GM18502 (cell line): ENCODE results near the gene WDCP.
A peak's percentile ranks its signal among the peaks of the same experiment; 100 is the strongest.
"Not testable (repeated sequence)": the region's sequence is repeated elsewhere in the genome, so short reads cannot be mapped to it uniquely, and the experiment has no call there.

Experiments used
- ATAC-seq: cut with Tn5 transposase; IDR thresholded peaks from one replicate; pipeline ENCODE4 v1.9.1; 2021; ENCODE audit warnings: mild to moderate bottlenecking; ENCODE audit not compliant: unreplicated experiment, poor library complexity

WDCP gene, protein sequence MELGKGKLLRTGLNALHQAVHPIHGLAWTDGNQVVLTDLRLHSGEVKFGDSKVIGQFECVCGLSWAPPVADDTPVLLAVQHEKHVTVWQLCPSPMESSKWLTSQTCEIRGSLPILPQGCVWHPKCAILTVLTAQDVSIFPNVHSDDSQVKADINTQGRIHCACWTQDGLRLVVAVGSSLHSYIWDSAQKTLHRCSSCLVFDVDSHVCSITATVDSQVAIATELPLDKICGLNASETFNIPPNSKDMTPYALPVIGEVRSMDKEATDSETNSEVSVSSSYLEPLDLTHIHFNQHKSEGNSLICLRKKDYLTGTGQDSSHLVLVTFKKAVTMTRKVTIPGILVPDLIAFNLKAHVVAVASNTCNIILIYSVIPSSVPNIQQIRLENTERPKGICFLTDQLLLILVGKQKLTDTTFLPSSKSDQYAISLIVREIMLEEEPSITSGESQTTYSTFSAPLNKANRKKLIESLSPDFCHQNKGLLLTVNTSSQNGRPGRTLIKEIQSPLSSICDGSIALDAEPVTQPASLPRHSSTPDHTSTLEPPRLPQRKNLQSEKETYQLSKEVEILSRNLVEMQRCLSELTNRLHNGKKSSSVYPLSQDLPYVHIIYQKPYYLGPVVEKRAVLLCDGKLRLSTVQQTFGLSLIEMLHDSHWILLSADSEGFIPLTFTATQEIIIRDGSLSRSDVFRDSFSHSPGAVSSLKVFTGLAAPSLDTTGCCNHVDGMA

DNA sequence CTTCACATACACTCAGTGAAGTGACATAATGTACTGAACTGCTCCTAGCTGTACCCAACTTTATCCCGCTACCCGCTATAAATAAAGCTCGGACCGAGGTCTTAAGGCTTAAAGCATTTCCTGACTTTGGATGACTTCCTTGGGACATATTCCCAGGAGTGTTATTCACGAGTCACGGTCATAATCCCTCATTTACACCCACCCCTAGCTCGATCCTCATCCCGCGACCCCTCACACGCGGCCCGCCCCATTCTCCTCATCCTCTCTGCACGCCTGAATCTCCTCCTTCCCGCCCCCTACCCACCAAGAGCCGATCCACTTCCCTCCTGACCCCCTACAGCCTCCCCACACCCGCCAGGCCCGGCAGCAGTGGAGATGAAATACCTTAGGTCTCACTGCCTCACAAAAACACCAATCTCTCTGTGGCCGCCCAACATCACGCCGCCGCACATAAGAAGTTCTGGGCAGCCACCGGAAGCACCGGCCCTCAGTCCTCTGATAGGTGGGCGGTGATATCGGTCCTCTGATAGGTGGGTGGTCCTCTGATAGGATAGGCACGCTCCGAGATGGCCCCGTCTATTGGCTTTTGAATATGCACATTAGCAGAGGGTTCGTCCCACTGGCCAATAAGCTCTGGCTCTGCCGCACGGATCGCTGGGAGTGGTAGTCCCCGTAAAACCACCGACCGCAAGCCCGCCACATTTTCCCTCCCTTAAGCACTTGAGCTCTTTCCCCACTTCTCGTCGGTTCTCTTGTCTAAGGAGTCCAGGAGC, at the start of gene WDCP:
WDCP (minus strand) TSS at position 462 of the 773 bp plus-strand sequence. CDS start 7,897 bp downstream, outside the sequence.
- ATAC-seq, result peak; percentile 99

DNA sequence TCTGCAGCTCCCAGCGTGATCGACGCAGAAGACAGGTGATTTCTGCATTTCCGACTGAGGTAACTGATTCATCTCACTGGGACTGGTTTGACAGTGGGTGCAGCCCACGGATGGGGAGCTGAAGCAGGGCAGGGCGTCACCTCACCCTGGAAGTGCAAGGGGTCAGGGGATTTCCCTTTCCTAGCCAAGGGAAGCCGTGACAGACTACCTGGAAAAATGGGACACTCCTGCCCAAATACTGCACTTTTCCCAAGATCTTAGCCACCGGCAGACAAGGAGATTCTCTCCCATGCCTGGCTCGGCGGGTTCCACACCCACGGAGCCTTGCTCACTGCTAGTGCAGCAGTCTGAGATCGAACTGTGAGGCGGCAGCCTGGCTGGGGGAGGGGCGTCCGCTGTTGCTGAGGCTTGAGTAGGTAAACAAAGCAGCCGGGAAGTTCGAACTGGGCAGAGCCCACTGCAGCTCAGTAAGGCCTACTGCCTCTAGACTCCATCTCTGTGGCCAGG, 48.0 kb upstream of the WDCP start:
- not testable (repeated sequence) for ATAC-seq

DNA sequence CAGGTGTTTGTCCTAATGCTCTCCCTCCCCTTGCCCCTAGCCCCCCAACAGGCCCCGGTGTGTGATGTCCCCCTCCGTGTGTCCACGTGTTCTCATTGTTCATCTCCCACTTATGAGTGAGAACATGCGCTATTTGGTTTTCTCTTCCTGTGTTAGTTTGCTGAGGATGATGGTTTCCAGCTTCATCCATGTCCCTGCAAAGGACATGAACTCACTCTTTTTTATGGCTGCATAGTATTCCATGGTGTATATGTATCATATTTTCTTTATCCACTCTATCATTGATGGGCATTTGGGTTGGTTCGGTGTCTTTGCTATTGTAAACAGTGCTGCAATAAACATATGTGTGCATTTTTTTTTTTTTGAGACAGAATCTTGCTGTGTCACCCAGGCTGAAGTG, 46.1 kb upstream of the WDCP start:
- not testable (repeated sequence) for ATAC-seq

DNA sequence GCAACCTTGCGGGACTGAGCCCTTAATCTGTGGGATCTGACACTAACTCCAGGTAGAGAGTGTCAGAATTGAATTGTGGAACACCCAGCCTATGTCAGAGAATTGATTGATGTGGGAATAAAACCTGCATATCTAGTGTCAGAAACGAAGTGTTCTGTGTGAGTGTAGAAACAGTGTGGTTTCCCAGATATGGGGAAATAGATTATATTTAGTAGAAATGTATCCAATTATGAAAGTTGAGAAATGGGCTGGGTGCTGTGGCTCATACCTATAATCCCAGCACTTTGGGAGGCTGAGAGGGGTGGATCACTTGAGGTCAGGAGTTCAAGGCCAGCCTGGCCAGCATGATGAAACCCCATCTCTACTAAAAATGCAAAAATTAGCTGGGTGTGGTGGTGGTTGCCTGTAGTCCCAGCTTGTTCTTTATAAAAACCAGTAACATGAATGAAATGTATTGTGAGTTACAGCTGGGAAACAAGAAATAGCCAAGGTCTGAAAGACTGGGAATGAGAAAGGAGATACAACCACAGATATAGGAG, 41.7 kb upstream of the WDCP start:
- ATAC-seq, result no peak

DNA sequence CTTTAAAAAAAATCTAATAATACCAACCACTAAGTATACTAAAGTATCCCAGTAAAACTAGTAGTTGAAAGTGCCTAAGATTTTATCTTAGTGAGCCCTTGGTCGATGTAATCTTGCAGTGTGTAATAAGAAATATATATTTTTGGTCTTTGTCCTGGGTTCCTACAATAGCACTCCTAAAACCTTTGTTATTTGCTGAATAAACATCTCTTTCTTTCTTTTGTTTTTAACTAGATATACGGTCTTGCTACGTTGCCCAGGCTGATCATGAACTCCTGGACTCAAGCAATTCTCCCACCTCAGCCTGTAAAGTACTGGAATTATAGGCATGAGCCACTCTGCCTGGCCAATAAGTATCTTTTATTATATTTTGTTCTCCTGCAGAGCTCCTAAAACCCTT, 39.8 kb upstream of the WDCP start:
- no peak for ATAC-seq

DNA sequence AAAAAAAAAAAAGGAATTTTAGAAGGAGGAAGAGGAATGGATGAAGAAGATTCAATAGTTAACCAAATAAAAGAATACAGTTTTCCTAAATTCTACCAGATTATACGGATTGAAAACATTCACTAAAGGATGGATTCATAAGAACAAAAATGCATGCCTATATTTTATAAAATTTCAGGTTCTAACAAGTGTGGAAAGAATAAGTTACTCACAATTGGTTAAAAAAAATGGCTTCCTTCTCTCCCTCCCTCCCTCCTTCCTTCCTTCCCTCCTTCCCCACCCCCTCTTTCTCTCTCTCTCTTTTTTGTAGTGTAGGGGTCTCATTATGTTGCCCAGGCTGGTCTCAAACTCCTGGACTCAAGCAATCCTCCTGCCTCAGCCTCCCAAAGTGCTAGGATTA, 39.0 kb upstream of the WDCP start:
- no peak for ATAC-seq

DNA sequence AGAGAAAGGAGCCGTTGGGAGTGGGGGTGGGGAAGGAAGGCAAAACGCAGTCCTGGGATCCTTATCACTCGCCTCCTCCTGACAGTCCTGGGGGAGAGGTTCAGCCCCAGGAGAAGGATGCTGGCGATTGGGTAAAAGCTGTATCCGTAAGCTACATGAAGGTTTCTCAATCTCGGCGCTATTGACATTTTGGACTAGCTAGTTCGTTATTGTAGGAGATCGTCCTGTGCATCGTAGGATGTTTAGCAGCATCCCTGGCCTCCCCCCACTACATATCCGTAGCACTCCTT, 38.0 kb upstream of the WDCP start:
- ATAC-seq, result no peak

DNA sequence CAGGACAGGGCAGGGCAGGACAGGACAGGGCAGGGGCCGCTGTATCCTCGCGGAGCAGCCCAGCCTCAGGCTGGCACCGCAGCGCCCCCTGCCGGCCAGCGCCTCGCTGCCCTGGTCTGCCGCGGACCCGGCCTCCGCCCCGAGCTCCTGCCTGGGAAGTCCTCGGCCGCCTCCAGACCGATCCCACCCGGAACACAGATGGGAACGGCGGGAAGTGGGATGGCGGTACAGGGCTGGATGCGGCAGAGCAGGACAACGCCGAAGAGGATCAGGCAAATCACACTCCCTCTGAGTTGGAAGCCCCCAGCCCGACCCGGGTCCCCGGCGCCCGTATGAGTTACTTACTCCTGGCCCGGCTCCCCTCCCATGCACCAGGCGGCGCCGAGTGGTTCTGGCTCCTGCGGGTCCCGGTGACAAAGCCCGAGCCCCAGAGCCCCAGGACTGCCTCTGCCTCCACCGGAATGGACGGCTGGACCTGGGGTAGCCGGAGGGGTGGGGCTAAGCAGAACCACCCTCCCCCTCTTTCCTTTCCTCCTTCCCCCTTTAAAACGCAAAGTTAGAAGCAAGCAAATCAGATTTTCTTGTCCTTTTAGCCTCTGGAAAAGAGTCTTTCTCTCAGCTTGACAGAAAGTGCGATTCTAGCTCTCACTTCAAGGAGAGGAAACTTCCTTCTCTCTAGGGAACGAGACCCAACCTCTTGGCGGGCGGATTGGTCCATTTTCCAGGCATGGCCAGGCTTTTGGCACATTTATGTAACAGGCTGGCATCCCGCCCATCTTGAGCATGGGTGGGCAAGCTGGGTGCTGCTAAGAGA, 37.4 kb upstream of the WDCP start, which contains the start of gene TP53I3:
TP53I3 (minus strand) TSS at position 449 of the 814 bp plus-strand sequence. CDS start 508 bp downstream, outside the sequence.
- peak; percentile 74 for ATAC-seq

DNA sequence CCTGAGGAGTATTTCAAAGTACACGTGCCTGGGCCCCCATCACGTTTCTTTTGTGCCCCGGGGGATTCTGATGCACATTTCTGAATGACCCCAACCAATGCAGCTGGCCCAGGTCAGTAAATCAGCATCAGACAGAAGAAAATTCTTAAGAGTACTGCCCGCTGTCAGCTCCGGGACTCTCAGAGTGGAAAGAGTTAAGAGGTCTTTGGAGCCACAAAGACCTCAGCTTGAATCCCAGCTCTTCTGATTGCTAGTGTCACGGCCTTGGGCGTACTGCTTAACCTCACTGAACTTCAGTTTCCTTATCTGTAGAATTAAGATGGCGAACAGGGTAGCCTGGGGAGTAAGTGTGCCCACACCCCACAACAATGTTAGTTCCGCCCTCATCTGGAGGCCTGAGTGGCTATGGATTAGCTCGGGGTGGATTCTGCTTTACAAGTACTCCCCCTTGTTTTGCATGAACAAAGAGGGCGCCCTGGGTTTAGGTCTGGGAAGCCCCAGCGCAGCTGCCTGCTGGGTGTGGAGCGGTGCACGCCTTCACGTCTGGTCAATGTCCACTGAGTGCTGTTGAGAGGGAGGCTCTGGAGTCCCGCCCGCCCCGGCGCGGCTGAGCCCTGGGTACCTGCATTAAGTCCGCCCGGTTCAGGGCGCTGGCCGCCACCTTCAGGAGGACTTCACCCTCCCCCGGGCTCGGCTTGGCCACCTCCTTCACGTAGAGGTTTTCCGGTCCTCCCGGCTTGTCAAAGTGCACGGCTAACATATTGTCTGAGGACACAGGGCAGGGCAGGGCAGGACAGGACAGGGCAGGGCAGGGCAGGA, 36.6 kb upstream of the WDCP start:
- ATAC-seq, result peak; percentile 84

DNA sequence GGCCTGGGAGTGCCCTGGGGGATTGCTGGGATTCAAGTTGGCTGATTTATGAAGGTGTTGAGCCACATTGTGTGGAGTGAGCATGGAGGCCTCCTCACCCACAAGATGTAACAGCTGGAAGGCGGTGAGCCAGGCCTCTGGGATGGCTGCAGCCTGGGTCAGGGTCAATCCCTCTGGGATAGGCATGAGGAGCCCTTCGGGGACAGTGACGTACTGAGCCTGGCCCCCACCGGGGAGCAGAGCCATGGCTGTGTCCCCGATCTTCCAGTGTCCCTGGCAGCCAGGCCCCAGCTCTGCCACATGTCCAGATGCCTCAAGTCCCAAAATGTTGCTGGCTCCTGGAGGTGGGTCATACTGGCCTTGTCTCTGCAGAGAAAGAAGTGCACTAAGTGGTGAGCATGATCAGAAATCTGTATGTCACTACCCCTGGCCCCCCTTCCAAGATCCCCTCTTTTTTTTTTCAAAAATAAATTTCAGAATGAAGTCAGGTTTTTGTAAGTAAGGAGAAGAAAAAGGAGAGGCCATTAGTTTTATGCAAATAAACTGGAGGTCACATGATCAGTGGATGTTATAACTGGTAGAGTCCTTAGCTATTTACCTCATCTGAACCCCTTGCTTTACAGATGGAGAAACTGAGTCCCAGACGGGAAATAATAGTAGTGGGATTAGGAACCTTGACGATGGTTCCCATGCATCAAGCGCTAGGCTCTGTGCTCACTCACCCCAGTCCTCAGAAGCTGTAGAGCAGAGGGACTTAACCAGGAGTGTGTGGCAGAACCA, 35.8 kb upstream of the WDCP start:
- no peak for ATAC-seq

DNA sequence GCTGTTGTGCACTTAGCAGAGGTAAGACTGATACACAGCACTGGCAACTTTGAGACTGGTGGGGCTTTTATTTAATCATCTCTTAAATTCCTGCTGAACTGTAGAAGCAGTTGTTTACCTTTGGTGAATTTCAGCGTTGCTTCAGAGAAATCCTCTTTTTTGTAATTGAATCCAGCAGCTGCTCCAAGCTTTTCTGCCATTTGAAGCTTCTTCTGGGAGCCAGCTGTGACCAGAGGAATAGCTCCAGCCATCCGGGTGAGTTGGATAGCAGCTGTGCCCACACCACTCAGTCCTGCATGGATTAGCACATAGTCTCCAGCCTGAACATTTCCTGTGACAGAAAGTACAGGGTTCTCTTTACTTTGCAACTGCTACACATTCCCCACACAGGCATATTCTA, 33.5 kb upstream of the WDCP start:
- no peak for ATAC-seq

DNA sequence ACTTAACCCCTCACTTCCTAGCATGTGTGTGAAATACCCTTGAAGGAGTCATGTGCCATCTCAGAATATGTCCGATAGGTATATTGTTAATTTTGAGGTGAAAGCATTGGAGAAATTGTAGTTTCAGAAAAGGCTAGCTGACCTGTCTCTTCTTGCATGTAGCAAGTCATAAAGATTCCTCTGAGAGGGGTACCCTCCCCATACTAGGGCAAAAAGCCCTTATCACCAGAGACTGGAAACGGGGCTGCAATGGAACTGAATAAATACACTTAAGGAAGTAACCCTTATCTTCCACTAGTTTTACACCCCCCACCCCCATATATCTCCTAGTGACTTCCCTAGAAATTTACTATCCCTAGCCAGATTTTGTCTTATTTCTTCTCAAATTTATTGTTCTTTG, 30.7 kb upstream of the WDCP start:
- ATAC-seq, result no peak

DNA sequence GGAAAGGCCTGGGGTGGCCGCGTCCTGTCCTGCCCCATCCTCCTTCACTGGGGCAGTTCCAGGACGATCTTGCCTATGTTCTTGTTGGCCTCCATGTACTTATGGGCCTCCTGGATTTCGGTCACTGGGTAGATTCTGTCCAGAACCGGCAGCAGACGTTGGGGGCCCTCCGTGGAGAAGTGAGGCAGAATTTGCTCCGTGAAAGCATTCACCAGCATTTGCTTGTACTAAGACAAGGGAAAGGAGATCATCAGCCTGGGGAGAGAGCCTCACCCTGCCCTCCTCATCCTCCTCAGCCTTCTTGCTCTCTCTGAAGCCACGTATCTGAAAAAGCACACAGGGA, 30.3 kb upstream of the WDCP start:
- ATAC-seq, result no peak

DNA sequence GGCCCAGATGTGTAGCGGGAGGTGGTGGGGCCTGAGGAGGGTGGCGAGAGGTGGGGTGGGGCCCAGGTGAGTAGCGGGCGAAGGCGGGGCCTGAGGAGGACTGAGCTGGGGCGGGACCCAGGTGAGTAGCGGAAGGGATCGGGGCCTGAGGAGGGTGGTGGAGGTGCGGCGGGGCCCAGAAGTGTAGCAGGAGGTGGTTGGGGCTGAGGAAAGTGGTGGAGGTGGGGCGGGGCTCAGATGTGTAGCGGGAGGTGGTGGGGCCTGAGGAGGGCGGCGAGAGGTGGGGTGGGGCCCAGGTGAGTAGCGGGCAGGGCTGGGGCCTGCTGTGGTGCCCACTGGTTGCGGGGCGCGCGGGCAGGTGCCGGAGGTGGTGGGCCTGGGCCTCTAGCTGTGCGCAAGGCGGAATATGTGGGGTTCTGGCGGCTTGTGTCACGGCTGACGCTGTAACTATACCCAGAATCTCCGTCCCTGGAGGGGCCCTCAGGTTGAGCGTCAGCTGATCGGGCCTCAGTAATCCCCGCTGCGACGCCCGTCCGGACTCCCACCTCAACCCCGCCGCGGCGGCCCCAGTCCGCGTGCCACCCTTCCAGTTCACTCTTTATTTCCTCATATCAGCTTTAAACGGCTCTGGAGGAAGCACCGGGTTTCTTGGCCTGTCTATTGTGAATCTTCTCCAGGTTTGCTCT, 29.8 kb upstream of the WDCP start:
- peak; percentile 15 for ATAC-seq

DNA sequence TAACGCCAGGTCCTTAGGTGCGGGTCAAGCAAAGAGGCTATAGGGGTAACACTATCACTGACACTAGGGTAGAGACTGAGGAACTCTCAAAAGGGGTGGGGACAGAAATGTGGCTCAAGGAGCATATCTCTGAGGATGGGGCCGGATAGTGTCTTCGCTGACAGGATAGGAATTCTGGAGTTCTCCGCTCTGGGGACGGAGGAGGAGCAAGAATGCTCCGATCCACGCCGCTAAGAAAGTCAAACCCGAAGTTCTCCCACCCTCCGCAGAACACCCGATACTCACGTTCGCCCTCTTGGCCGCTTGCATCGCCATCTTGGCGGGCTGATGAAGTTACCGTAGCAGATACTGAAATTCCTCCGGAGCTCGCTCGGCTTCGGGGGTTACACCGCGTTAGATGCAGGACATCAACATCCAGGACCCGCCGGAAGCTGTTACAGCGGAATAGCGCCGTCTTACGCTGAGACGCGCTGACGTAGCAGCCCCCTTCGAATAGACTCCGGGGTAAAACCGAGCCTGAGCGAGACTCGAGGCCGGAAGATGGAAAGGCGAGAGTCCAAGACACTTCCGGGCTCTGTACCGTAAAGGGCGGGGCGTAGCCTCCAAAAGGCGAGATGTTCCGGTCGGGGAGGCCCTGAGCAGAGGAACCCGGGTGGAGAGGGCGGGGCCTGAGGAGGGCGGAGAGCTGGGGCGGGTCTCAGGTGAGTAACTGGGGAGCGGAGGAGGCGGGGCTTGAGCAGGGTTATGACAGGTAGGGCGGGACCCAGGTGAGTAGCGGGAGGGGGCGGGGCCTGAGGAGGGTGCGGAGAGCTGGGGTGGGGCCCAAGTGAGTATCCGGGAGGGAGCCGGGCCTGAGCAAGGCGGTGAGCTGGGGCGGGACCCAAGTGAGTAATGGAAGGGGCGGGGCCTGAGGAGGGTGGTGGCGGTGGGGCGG, 29.0 kb upstream of the WDCP start, which contains the start of gene SF3B6:
SF3B6 (minus strand) TSS at position 412 of the 934 bp plus-strand sequence; CDS start at position 315, 97 bp downstream.
- ATAC-seq, result peak; percentile 93

DNA sequence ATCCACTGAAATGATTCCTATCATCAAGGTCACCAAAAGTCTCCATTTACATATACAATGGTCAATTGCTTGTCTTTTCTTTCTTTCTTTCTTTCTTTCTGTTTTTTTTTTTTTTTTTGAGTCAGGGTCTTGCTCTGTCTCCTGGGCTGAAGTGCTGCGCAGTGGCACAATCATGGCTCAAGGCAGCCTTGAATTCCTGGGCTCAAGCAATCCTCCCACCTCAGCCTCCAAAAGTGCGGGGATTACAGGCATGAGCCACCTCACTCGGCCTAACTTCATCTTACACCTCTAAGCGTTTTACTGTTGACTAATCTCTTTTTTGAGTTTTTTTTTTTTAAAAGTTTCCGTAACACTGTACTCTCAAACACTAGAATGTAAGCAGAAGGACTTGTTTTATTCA, 28.1 kb upstream of the WDCP start:
- ATAC-seq, result no peak
